Mucosa of rectum (tissue), 2 donors: Measurements from ENCODE around the gene ING5.

ENCODE experiments used
- H3K27ac ChIP-seq, 2 donors: one replicate each; pipeline ENCODE4 v1.7.0; 2013; ENCODE audit warnings: inconsistent platforms in 2 of 2, low read depth in 2 of 2, low read length in 2 of 2
- H3K27me3 ChIP-seq, 2 donors: one replicate each; pipeline ENCODE4 v1.7.0; 2013; ENCODE audit warnings: low read length in 2 of 2; ENCODE audit not compliant: control insufficient read depth in 2 of 2, insufficient read depth in 2 of 2
- H3K36me3 ChIP-seq, 2 donors: one replicate each; pipeline ENCODE4 v1.7.0; 2013; ENCODE audit warnings: low read length in 2 of 2; ENCODE audit not compliant: control insufficient read depth in 2 of 2, insufficient read depth in 2 of 2
- H3K4me1 ChIP-seq, 2 donors: one replicate each; pipeline ENCODE4 v1.7.0; 2013; ENCODE audit warnings: low read length in 2 of 2, mild to moderate bottlenecking in 1 of 2; ENCODE audit not compliant: control insufficient read depth in 2 of 2, insufficient read depth in 2 of 2
- H3K4me3 ChIP-seq, 2 donors: one replicate each; pipeline ENCODE4 v1.7.0; 2013; ENCODE audit warnings: low read length in 2 of 2
- H3K9ac ChIP-seq, 2 donors: one replicate each; pipeline ENCODE4 v1.7.0; 2013; ENCODE audit warnings: low read length in 2 of 2, low read depth in 1 of 2, mild to moderate bottlenecking in 1 of 2
- H3K9me3 ChIP-seq, 2 donors: one replicate each; pipeline ENCODE4 v1.7.0; 2013; ENCODE audit warnings: low read length in 2 of 2; ENCODE audit not compliant: control insufficient read depth in 2 of 2
- donor health status: healthy.
- donor health status: Normal muscosa, but diverticular disease.

Gene ING5

GRCh38 chr2:241744028-241744754 is 42.4 kb downstream of the ING5 start:
- H3K36me3 ChIP-seq, result peaks cover 25 to 34% of the 10 kb centered on the region in 2 donors
- H3K27ac ChIP-seq, result no peak overlapping the region
- H3K9ac ChIP-seq, result no peak overlapping the region

GRCh38 chr2:241745276-241745675 is 43.4 kb downstream of the ING5 start:
- Histone ChIP-seq H3K27me3 (no peaks in the 10 kb centered on the region), H3K27ac (no peak overlapping the region), H3K36me3 (peaks cover 30 to 43% of the 10 kb centered on the region in 2 donors), H3K9me3 (no peaks in the 10 kb centered on the region), H3K4me3 (no peak overlapping the region), H3K9ac (no peak overlapping the region), H3K4me1 (no peaks in the 10 kb centered on the region)

More at GRCh38 chr2:241744028-241744754, 42.4 kb downstream of the ING5 start:
- Histone ChIP-seq H3K27me3 (no peaks in the 10 kb centered on the region), H3K4me1 (no peaks in the 10 kb centered on the region), H3K9me3 (no peaks in the 10 kb centered on the region), H3K4me3 (no peak overlapping the region)

GRCh38 chr2:241746084-241746483 is 44.2 kb downstream of the ING5 start:
- no peak overlapping the region for H3K27ac ChIP-seq
- H3K36me3 ChIP-seq, result peaks cover 32 to 44% of the 10 kb centered on the region in 2 donors
- no peaks in the 10 kb centered on the region for H3K9me3 ChIP-seq
- H3K4me1 ChIP-seq, result no peaks in the 10 kb centered on the region
- no peak overlapping the region for H3K9ac ChIP-seq
- H3K27me3 ChIP-seq, result no peaks in the 10 kb centered on the region
- no peak overlapping the region for H3K4me3 ChIP-seq

- Histone ChIP-seq H3K36me3 (peaks cover 34 to 41% of the 10 kb centered on the region in 2 donors), H3K27me3 (no peaks in the 10 kb centered on the region), H3K9ac (no peak overlapping the region), H3K27ac (no peak overlapping the region), H3K4me3 (no peak overlapping the region), H3K4me1 (no peaks in the 10 kb centered on the region), H3K9me3 (no peaks in the 10 kb centered on the region)
Measured at GRCh38 chr2:241748468-241749256, 46.8 kb downstream of the ING5 start.

- Histone ChIP-seq H3K36me3 (peaks cover 27 to 30% of the 10 kb centered on the region in 2 donors), H3K27me3 (no peaks in the 10 kb centered on the region), H3K9ac (no peak overlapping the region), H3K4me1 (no peaks in the 10 kb centered on the region), H3K27ac (no peak overlapping the region), H3K4me3 (no peak overlapping the region), H3K9me3 (no peaks in the 10 kb centered on the region)
Measured at GRCh38 chr2:241750076-241750840, 48.4 kb downstream of the ING5 start.

GRCh38 chr2:241751152-241751551 is 49.3 kb downstream of the ING5 start:
- Histone ChIP-seq H3K4me1 (no peaks in the 10 kb centered on the region), H3K36me3 (peaks cover 24 to 34% of the 10 kb centered on the region in 2 donors), H3K27me3 (no peaks in the 10 kb centered on the region), H3K4me3 (no peak overlapping the region), H3K27ac (no peak overlapping the region), H3K9me3 (no peaks in the 10 kb centered on the region), H3K9ac (no peak overlapping the region)

GRCh38 chr2:241751776-241752175 is 49.9 kb downstream of the ING5 start:
- no peaks in the 10 kb centered on the region for H3K9me3 ChIP-seq
- H3K27ac ChIP-seq, result no peak overlapping the region
- no peaks in the 10 kb centered on the region for H3K4me1 ChIP-seq
- no peaks in the 10 kb centered on the region for H3K27me3 ChIP-seq
- H3K36me3 ChIP-seq, result peaks cover 24 to 35% of the 10 kb centered on the region in 2 donors
- no peak overlapping the region for H3K9ac ChIP-seq
- H3K4me3 ChIP-seq, result no peak overlapping the region

GRCh38 chr2:241752253-241752652 is 50.4 kb downstream of the ING5 start:
- Histone ChIP-seq H3K9me3 (no peaks in the 10 kb centered on the region), H3K36me3 (peaks cover 27 to 38% of the 10 kb centered on the region in 2 donors)

GRCh38 chr2:241752689-241753276 is 50.9 kb downstream of the ING5 start:
- peaks cover 27 to 36% of the 10 kb centered on the region in 2 donors for H3K36me3 ChIP-seq
- H3K9me3 ChIP-seq, result no peaks in the 10 kb centered on the region
- no peak overlapping the region for H3K4me3 ChIP-seq
- no peak overlapping the region for H3K27ac ChIP-seq
- H3K27me3 ChIP-seq, result no peaks in the 10 kb centered on the region
- no peak overlapping the region for H3K9ac ChIP-seq
- H3K4me1 ChIP-seq, result no peaks in the 10 kb centered on the region

More at GRCh38 chr2:241752253-241752652, 50.4 kb downstream of the ING5 start:
- no peak overlapping the region for H3K4me3 ChIP-seq
- no peaks in the 10 kb centered on the region for H3K27me3 ChIP-seq
- H3K9ac ChIP-seq, result no peak overlapping the region
- no peak overlapping the region for H3K27ac ChIP-seq
- no peaks in the 10 kb centered on the region for H3K4me1 ChIP-seq
